ENCODE data around the gene RASA2. TPM values are rescaled to one million over a fixed set of nuclear protein-coding genes. Genes with fewer than 3 reads are reported as not detected.

RASA2 gene
- total and polyA plus RNA-seq, 10 of the 15 experiments (the other 5 are each of a cell fraction or from before 2014, with no cell fraction given) = 1.9 to 9.4 (median 7.2) TPM

- TF ChIP-seq TCF12 (IDR thresholded peaks at IDR 0.05; ENCODE audit: low read depth, low read length) = no peak
- no peak for TF ChIP-seq ZZZ3 (IDR thresholded peaks at IDR 0.05; ENCODE audit: control insufficient read depth, insufficient read length, low read depth)
- no peak for TF ChIP-seq SIN3A (IDR thresholded peaks at IDR 0.05; ENCODE audit: low read depth, low read length)
- no peak for TF ChIP-seq SIX5 (IDR thresholded peaks at IDR 0.05; ENCODE audit: low read depth, low read length, severe bottlenecking)
- no peak for TF ChIP-seq CEBPB (IDR thresholded peaks at IDR 0.05; ENCODE audit: borderline replicate concordance in 1 of 2, low read depth in 2 of 2, low read length in 2 of 2)
- TF ChIP-seq LARP7 (IDR thresholded peaks at IDR 0.05) = no peak
- TF ChIP-seq SMAD1 (IDR thresholded peaks at IDR 0.05; ENCODE audit: low read depth, partially characterized antibody) = no peak
- no peak for TF ChIP-seq BRCA1 (IDR thresholded peaks at IDR 0.05; ENCODE audit: low read depth, low read length)
- no peak for TF ChIP-seq TARDBP (IDR thresholded peaks at IDR 0.05; ENCODE audit: borderline replicate concordance)
- TF ChIP-seq, protein P1, sequence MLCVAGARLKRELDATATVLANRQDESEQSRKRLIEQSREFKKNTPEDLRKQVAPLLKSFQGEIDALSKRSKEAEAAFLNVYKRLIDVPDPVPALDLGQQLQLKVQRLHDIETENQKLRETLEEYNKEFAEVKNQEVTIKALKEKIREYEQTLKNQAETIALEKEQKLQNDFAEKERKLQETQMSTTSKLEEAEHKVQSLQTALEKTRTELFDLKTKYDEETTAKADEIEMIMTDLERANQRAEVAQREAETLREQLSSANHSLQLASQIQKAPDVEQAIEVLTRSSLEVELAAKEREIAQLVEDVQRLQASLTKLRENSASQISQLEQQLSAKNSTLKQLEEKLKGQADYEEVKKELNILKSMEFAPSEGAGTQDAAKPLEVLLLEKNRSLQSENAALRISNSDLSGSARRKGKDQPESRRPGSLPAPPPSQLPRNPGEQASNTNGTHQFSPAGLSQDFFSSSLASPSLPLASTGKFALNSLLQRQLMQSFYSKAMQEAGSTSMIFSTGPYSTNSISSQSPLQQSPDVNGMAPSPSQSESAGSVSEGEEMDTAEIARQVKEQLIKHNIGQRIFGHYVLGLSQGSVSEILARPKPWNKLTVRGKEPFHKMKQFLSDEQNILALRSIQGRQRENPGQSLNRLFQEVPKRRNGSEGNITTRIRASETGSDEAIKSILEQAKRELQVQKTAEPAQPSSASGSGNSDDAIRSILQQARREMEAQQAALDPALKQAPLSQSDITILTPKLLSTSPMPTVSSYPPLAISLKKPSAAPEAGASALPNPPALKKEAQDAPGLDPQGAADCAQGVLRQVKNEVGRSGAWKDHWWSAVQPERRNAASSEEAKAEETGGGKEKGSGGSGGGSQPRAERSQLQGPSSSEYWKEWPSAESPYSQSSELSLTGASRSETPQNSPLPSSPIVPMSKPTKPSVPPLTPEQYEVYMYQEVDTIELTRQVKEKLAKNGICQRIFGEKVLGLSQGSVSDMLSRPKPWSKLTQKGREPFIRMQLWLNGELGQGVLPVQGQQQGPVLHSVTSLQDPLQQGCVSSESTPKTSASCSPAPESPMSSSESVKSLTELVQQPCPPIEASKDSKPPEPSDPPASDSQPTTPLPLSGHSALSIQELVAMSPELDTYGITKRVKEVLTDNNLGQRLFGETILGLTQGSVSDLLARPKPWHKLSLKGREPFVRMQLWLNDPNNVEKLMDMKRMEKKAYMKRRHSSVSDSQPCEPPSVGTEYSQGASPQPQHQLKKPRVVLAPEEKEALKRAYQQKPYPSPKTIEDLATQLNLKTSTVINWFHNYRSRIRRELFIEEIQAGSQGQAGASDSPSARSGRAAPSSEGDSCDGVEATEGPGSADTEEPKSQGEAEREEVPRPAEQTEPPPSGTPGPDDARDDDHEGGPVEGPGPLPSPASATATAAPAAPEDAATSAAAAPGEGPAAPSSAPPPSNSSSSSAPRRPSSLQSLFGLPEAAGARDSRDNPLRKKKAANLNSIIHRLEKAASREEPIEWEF (IDR thresholded peaks at IDR 0.05; ENCODE audit: insufficient replicate concordance, low read depth, low read length) = no peak
- no peak for TF ChIP-seq RELA (IDR thresholded peaks at IDR 0.05; ENCODE audit: borderline replicate concordance, partially characterized antibody)
- TF ChIP-seq, protein P2, sequence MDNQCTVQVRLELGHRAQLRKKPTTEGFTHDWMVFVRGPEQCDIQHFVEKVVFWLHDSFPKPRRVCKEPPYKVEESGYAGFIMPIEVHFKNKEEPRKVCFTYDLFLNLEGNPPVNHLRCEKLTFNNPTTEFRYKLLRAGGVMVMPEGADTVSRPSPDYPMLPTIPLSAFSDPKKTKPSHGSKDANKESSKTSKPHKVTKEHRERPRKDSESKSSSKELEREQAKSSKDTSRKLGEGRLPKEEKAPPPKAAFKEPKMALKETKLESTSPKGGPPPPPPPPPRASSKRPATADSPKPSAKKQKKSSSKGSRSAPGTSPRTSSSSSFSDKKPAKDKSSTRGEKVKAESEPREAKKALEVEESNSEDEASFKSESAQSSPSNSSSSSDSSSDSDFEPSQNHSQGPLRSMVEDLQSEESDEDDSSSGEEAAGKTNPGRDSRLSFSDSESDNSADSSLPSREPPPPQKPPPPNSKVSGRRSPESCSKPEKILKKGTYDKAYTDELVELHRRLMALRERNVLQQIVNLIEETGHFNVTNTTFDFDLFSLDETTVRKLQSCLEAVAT (IDR thresholded peaks at IDR 0.05) = no peak
- TF ChIP-seq, protein P3, sequence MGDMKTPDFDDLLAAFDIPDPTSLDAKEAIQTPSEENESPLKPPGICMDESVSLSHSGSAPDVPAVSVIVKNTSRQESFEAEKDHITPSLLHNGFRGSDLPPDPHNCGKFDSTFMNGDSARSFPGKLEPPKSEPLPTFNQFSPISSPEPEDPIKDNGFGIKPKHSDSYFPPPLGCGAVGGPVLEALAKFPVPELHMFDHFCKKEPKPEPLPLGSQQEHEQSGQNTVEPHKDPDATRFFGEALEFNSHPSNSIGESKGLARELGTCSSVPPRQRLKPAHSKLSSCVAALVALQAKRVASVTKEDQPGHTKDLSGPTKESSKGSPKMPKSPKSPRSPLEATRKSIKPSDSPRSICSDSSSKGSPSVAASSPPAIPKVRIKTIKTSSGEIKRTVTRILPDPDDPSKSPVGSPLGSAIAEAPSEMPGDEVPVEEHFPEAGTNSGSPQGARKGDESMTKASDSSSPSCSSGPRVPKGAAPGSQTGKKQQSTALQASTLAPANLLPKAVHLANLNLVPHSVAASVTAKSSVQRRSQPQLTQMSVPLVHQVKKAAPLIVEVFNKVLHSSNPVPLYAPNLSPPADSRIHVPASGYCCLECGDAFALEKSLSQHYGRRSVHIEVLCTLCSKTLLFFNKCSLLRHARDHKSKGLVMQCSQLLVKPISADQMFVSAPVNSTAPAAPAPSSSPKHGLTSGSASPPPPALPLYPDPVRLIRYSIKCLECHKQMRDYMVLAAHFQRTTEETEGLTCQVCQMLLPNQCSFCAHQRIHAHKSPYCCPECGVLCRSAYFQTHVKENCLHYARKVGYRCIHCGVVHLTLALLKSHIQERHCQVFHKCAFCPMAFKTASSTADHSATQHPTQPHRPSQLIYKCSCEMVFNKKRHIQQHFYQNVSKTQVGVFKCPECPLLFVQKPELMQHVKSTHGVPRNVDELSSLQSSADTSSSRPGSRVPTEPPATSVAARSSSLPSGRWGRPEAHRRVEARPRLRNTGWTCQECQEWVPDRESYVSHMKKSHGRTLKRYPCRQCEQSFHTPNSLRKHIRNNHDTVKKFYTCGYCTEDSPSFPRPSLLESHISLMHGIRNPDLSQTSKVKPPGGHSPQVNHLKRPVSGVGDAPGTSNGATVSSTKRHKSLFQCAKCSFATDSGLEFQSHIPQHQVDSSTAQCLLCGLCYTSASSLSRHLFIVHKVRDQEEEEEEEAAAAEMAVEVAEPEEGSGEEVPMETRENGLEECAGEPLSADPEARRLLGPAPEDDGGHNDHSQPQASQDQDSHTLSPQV (IDR thresholded peaks at IDR 0.05) = no peak
- no peak for TF ChIP-seq HDAC6 (IDR thresholded peaks at IDR 0.05; ENCODE audit: unreplicated experiment)
- TF ChIP-seq SRF (IDR thresholded peaks at IDR 0.05; ENCODE audit: low read depth in 2 of 2, low read length in 2 of 2) = 0 out of 4 replicates have a peak, but pooled peaks of 1 of the 2 experiments have one; percentile 12
- no peak for TF ChIP-seq MTA3 (IDR thresholded peaks at IDR 0.05; ENCODE audit: borderline replicate concordance, low read length)
- TF ChIP-seq, protein P4, sequence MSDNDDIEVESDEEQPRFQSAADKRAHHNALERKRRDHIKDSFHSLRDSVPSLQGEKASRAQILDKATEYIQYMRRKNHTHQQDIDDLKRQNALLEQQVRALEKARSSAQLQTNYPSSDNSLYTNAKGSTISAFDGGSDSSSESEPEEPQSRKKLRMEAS (IDR thresholded peaks at IDR 0.05; ENCODE audit: low read depth, low read length) = no peak
- TF ChIP-seq IRF4 (IDR thresholded peaks at IDR 0.05; ENCODE audit: low read depth, low read length) = peak; percentile 54; the same call in 1 of the 2 replicates
Measured at GRCh38 chr3:141441381-141442364, 45.2 kb upstream of the RASA2 start (continued).

Measured in GM12878 (cell line).